IPS-20b (cell line): Measurements from ENCODE around the gene P2RX1.

ENCODE experiments used
- H3K27ac ChIP-seq: one replicate; pipeline ENCODE4 v1.5.1; 2013; ENCODE audit warnings: low read length
- H3K27me3 ChIP-seq: 2 replicates; pipeline ENCODE4 v1.6.1; 2013; ENCODE audit warnings: mild to moderate bottlenecking, low read length, inconsistent platforms; ENCODE audit not compliant: insufficient read depth
- H3K36me3 ChIP-seq: 2 replicates; pipeline ENCODE4 v1.6.1; 2013; ENCODE audit warnings: low read depth, mild to moderate bottlenecking, inconsistent platforms, low read length, moderate library complexity; ENCODE audit not compliant: insufficient read depth
- H3K4me1 ChIP-seq: 2 replicates; pipeline ENCODE4 v1.6.1; 2013; ENCODE audit warnings: mild to moderate bottlenecking, control low read depth, inconsistent platforms, low read length, moderate library complexity; ENCODE audit not compliant: insufficient read depth
- H3K4me3 ChIP-seq: 2 replicates; pipeline ENCODE4 v1.5.1; 2013; ENCODE audit warnings: mild to moderate bottlenecking, low read length, inconsistent platforms
- H3K9ac ChIP-seq: 2 replicates; pipeline ENCODE4 v1.6.1; 2013; ENCODE audit warnings: low read depth, mild to moderate bottlenecking, inconsistent platforms, low read length, moderate library complexity
- H3K9me3 ChIP-seq: 2 replicates; pipeline ENCODE4 v1.6.1; 2013; ENCODE audit warnings: mild to moderate bottlenecking, low read depth, low read length, inconsistent platforms; ENCODE audit not compliant: insufficient read depth

Gene P2RX1

GRCh38 chr17:3915995-3916696, at the start of gene P2RX1:
P2RX1 (minus strand) TSS chr17:3916465; CDS start chr17:3916225, 240 bp downstream.
- H3K4me1 ChIP-seq: no peaks in the 10 kb centered on the region
- H3K9me3 ChIP-seq: no peaks in the 10 kb centered on the region
- H3K9ac ChIP-seq: no peak within 1 kb of the TSS
- H3K27ac ChIP-seq: no peak within 1 kb of the TSS
- no peaks in the 10 kb centered on the region for H3K27me3 ChIP-seq
- H3K36me3 ChIP-seq: no peaks in the 10 kb centered on the region
- H3K4me3 ChIP-seq: no peak within 1 kb of the TSS

GRCh38 chr17:3965118-3965800, 49.0 kb upstream of the P2RX1 start:
- Histone ChIP-seq H3K4me3 (peak overlapping the region; percentile 74), H3K27ac (no peak overlapping the region), H3K9ac (peak overlapping the region; percentile 49; the same call in 1 of the 2 replicates)

GRCh38 chr17:3964203-3965117, 48.2 kb upstream of the P2RX1 start, which contains the start of gene ATP2A3:
ATP2A3 (minus strand) TSS chr17:3964437; CDS start chr17:3964291, 146 bp downstream.
- Histone ChIP-seq H3K27me3 (peaks cover 52% of the 10 kb centered on the region), H3K4me1 (peaks cover 12% of the 10 kb centered on the region; the same call in 1 of the 2 replicates), H3K27ac (no peak within 1 kb of the TSS), H3K36me3 (no peaks in the 10 kb centered on the region), H3K9me3 (no peaks in the 10 kb centered on the region), H3K9ac (peak within 1 kb of the TSS; percentile 49; the same call in 1 of the 2 replicates), H3K4me3 (peak within 1 kb of the TSS; percentile 74)

More at GRCh38 chr17:3965118-3965800, 49.0 kb upstream of the P2RX1 start:
- H3K27me3 ChIP-seq: peaks cover 52% of the 10 kb centered on the region
- H3K36me3 ChIP-seq: no peaks in the 10 kb centered on the region
- no peaks in the 10 kb centered on the region for H3K9me3 ChIP-seq
- peaks cover 5% of the 10 kb centered on the region; the same call in 1 of the 2 replicates for H3K4me1 ChIP-seq

- no peaks in the 10 kb centered on the region for H3K9me3 ChIP-seq
- no peak overlapping the region for H3K27ac ChIP-seq
- peak overlapping the region; percentile 55; the same call in 1 of the 2 replicates for H3K4me3 ChIP-seq
- peaks cover 16% of the 10 kb centered on the region; the same call in 1 of the 2 replicates for H3K4me1 ChIP-seq
- H3K36me3 ChIP-seq: no peaks in the 10 kb centered on the region
- H3K27me3 ChIP-seq: peaks cover 52% of the 10 kb centered on the region
- no peak overlapping the region for H3K9ac ChIP-seq
Observed at GRCh38 chr17:3963237-3964201, 47.3 kb upstream of the P2RX1 start.

DNA sequence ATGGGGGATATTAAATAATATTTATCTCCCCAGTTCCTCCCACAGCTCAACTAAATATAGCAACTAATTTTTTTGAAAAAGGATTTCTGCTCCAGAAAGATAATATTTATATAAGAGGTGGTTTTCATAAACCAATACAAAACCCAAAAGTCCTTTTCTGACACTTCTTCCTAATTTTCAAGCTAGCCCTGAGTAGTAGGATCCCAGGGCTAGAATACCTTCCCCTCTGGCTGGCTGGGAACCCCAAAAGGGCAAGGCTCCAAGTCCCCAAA, 46.6 kb upstream of the P2RX1 start:
- Histone ChIP-seq H3K4me1 (peaks cover 16% of the 10 kb centered on the region; the same call in 1 of the 2 replicates), H3K27me3 (peaks cover 52% of the 10 kb centered on the region), H3K36me3 (no peaks in the 10 kb centered on the region), H3K4me3 (no peak overlapping the region), H3K9ac (no peak overlapping the region), H3K27ac (no peak overlapping the region), H3K9me3 (no peaks in the 10 kb centered on the region)

- H3K4me3 ChIP-seq: no peak overlapping the region
Observed at GRCh38 chr17:3962217-3962964, 46.1 kb upstream of the P2RX1 start.

GRCh38 chr17:3961564-3962047, 45.3 kb upstream of the P2RX1 start:
- H3K27ac ChIP-seq: no peak overlapping the region
- H3K9me3 ChIP-seq: no peaks in the 10 kb centered on the region
- H3K4me1 ChIP-seq: peaks cover 22% of the 10 kb centered on the region; the same call in 1 of the 2 replicates
- H3K9ac ChIP-seq: no peak overlapping the region
- H3K4me3 ChIP-seq: no peak overlapping the region
- peaks cover 52% of the 10 kb centered on the region for H3K27me3 ChIP-seq
- no peaks in the 10 kb centered on the region for H3K36me3 ChIP-seq

More at GRCh38 chr17:3962217-3962964, 46.1 kb upstream of the P2RX1 start:
- Histone ChIP-seq H3K4me1 (peaks cover 16% of the 10 kb centered on the region; the same call in 1 of the 2 replicates), H3K27me3 (peaks cover 52% of the 10 kb centered on the region), H3K9me3 (no peaks in the 10 kb centered on the region), H3K27ac (no peak overlapping the region), H3K9ac (no peak overlapping the region), H3K36me3 (no peaks in the 10 kb centered on the region)

DNA sequence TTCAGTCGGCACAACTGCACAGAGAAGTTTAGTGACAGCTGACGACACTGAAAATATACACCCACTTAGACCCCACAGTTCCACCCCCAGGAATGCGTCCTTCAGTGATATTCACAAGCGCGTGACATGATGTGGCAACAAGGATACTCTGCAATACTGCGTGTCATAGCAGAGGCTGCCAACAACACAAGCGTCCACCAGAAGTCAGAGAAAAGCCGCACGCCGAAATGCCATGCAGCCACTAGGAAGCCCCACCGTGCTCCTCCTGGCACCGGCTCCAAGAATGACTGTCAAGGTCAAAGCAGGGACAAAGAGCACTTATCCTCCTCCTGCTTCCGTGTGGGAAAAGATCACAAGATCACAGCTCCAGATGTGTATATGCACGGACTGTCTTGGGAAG, 44.5 kb upstream of the P2RX1 start:
- Histone ChIP-seq H3K36me3 (no peaks in the 10 kb centered on the region), H3K9me3 (no peaks in the 10 kb centered on the region), H3K4me1 (peaks cover 28% of the 10 kb centered on the region; the same call in 1 of the 2 replicates), H3K27ac (no peak overlapping the region), H3K9ac (no peak overlapping the region), H3K4me3 (no peak overlapping the region), H3K27me3 (peaks cover 52% of the 10 kb centered on the region)

- Histone ChIP-seq H3K9ac (no peak overlapping the region), H3K4me3 (no peak overlapping the region), H3K4me1 (peaks cover 28% of the 10 kb centered on the region; the same call in 1 of the 2 replicates), H3K9me3 (no peaks in the 10 kb centered on the region), H3K27ac (no peak overlapping the region), H3K27me3 (peaks cover 46% of the 10 kb centered on the region), H3K36me3 (no peaks in the 10 kb centered on the region)
Observed at GRCh38 chr17:3959921-3960601, 43.8 kb upstream of the P2RX1 start.
